Suprapubic skin (tissue), 4 donors: ENCODE measurements around the gene PEMT.

Source experiments
- POLR2A ChIP-seq, 2 donors: fragments of 450-650 bp; IDR thresholded peaks; one replicate each; pipeline ENCODE4 v1.6.1; 2017; ENCODE audit warnings: antibody characterized with exemption in 2 of 2, mild to moderate bottlenecking in 2 of 2, moderate library complexity in 2 of 2
- POLR2AphosphoS5 ChIP-seq, 3 donors: sonication (generic); formaldehyde crosslinking; IDR thresholded peaks; one replicate each; pipeline ENCODE4 v1.6.1; 2017; ENCODE audit warnings: antibody characterized with exemption in 3 of 3
- TF ChIP-seq, protein P1 (sequence below), 2 donors: fragments of 200-600 bp in 1 of 2; fragments of 450-650 bp in 1 of 2; sonication (generic) in 1 of 2; IDR thresholded peaks; one replicate each; pipeline ENCODE4 v1.5.1; 2016 to 2019; ENCODE audit warnings: antibody characterized with exemption in 2 of 2, mild to moderate bottlenecking in 1 of 2, moderate library complexity in 1 of 2

- TF ChIP-seq, protein P1, sequence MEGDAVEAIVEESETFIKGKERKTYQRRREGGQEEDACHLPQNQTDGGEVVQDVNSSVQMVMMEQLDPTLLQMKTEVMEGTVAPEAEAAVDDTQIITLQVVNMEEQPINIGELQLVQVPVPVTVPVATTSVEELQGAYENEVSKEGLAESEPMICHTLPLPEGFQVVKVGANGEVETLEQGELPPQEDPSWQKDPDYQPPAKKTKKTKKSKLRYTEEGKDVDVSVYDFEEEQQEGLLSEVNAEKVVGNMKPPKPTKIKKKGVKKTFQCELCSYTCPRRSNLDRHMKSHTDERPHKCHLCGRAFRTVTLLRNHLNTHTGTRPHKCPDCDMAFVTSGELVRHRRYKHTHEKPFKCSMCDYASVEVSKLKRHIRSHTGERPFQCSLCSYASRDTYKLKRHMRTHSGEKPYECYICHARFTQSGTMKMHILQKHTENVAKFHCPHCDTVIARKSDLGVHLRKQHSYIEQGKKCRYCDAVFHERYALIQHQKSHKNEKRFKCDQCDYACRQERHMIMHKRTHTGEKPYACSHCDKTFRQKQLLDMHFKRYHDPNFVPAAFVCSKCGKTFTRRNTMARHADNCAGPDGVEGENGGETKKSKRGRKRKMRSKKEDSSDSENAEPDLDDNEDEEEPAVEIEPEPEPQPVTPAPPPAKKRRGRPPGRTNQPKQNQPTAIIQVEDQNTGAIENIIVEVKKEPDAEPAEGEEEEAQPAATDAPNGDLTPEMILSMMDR (IDR thresholded peaks at IDR 0.05) = peak; percentile 92 to 99
- peak; percentile 91 to 99 for TF ChIP-seq POLR2A (IDR thresholded peaks at IDR 0.05)
- peak; percentile 13 to 79 (median 32) for TF ChIP-seq POLR2AphosphoS5 (IDR thresholded peaks at IDR 0.05)
These were observed 95.1 kb downstream of the PEMT start, which contains the start of gene RASD1 for GRCh38 chr17:17496189-17497064.
